Activated T-cell treated with anti-CD3 and anti-CD28 coated beads, Interleukin-2, amount 50 U/mL, for 1 hour (primary cell): ENCODE data around the gene EMD.
A peak's percentile ranks its signal among the peaks of the same experiment; 100 is the strongest.
"Not testable (repeated sequence)": the region's sequence is repeated elsewhere in the genome, so short reads cannot be mapped to it uniquely, and the experiment has no call there.

ENCODE experiments used
- DNase-seq: peaks from one replicate; pipeline ENCODE4 v3.0.0-alpha.2; 2020

The EMD gene

DNA sequence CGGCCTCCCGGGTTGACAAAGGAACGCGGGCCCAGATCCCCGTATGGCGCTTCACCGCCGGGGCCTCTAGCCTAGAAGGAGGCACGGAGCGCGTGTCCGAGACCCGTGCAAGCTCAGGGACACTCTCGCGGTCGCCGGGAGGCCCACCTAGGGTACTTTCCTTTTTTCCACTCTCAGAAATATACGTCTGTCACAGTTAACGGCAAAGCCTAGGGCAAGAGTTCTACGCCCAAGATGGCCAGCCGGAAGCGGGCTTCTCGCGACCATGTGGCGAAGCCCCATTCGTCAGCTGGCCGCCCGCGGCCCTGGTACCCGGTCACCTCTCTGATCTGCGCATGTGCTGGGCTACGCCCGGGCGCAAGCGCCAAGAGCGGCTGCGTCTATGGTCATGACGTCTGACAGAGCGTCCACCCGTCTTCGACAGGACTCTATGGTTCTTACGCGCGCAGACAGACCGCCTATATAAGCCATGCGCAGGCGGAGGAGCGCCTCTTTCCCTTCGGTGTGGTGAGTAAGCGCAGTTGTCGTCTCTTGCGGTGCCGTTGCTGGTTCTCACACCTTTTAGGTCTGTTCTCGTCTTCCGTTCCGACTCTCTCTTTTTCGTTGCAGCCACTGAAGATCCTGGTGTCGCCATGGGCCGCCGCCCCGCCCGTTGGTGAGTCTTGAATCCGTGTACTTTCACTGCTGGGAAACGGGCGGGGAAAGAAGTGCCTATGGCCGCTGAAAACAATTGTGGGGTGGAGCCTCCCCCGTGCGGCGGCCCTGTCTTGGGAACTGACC, 19.0 kb downstream of the EMD start, which contains the start of gene RPL10:
RPL10 (plus strand) TSS at position 490 of the 780 bp plus-strand sequence; CDS start at position 633, 143 bp downstream.
- peak; percentile 85 for DNase-seq

DNA sequence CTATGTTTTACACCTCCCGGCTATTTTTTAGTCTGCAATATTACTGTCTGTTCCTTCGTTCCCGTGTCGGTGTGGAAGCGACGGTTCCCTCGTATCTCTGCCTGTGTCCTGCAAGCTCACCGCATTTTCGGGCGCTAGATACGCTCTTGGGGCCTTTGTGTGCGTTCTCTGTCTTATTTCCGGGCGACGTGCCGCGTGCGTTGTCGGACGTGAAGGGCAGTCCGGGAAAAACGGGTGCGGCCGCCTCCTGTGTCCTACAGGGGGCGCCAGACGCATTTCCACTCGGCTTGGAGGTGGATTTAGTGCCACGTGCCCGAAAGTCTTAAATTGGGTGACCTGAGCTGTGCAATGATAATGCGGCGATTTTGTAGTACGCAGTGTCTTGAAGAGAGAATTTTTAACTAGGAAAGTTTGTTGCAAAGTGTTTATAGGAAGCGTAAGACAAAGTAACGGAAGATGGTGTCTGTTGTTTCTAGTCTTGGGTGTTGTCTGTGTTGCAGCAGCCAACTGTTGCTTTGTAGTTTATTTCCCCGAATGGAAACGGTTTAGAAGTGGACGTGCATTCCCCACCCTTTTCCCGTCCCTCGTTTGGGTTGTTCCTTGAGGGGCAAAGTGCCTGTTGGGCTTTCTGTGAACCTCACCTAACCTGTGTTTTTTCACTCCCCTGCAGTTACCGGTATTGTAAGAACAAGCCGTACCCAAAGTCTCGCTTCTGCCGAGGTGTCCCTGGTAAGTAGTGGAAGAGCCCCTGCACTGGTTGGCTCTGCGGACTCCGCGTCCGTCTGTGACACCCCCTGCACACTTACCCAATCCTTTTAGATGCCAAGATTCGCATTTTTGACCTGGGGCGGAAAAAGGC, 19.8 kb downstream of the EMD start:
- peak; percentile 80 for DNase-seq

DNA sequence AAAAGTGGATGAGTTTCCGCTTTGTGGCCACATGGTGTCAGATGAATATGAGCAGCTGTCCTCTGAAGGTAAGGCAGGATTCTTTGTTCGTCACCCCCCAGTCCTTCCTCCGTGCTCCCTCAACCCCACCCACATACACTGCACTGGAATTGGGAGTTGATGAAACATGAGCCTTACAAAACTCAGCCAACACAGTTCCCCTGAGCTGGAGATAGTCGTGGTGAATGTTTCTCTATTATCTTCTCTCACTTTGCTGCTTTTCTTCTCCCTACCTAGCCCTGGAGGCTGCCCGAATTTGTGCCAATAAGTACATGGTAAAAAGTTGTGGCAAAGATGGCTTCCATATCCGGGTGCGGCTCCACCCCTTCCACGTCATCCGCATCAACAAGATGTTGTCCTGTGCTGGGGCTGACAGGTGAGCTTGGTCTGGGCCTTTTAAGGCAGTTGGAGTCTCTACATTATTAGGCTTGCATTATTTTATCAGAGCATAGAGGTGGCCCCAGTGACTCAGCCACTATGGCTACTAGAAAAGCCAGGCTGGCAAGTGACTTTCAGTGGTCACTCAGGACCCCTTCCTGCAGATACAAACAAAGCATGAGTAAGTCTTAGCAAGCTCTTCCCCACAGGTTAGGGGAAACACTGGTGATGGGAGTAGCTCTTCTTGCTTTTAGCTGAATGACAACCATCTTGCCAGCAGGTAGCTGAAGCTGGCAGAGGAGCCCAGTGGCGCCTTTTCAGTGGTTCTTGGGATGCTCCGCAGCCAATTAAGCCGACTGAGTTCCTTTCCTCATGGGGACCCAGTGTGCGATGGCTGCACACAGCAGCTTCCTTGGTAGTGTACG, 20.7 kb downstream of the EMD start:
- DNase-seq = no peak

DNA sequence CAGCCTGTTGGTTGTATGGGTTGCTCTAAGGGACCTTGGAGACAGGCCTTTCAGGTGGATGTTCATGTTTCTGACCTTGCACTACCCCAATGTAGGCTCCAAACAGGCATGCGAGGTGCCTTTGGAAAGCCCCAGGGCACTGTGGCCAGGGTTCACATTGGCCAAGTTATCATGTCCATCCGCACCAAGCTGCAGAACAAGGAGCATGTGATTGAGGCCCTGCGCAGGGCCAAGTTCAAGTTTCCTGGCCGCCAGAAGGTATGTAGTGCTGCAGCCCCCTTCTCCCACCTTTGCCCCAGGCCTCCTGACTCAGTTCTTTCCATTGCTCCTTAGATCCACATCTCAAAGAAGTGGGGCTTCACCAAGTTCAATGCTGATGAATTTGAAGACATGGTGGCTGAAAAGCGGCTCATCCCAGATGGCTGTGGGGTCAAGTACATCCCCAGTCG, 21.3 kb downstream of the EMD start:
- DNase-seq = not testable (repeated sequence)

DNA sequence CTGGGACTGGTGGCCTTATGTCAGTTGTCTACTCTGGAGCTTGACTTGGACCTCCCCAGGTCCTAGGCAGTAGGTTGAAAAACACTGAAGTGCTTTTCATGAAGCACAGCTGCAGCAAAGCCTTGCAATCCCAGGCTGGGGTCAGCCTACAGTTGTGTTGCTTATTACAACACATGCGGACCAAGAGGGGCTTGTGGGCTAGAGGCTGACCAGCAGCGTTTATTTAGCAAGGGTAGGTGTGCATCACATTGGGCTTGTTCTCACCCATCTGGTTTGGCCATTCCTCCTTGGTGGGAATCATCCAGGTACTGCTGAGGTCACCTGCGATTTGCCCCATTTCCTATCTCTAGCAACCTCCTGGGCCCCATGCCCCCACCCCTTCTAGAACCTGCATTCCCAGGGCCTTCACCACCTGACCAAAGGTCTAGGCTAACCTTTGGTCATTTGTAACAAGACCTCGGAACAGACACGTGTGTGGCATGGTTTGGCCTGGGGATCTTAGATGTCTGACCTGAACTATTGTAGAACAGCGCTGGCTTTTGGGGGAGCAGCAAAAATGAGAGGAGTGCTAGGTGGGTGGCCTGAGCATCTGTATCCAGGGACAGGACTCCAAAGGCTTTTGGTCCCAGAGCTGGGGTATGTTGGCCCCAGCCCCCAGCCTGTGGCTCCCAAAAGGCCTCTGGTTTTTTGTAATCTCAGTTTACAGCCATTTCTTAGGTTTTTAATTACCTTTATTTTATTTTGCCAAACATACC, 22.1 kb downstream of the EMD start:
- no peak for DNase-seq

DNA sequence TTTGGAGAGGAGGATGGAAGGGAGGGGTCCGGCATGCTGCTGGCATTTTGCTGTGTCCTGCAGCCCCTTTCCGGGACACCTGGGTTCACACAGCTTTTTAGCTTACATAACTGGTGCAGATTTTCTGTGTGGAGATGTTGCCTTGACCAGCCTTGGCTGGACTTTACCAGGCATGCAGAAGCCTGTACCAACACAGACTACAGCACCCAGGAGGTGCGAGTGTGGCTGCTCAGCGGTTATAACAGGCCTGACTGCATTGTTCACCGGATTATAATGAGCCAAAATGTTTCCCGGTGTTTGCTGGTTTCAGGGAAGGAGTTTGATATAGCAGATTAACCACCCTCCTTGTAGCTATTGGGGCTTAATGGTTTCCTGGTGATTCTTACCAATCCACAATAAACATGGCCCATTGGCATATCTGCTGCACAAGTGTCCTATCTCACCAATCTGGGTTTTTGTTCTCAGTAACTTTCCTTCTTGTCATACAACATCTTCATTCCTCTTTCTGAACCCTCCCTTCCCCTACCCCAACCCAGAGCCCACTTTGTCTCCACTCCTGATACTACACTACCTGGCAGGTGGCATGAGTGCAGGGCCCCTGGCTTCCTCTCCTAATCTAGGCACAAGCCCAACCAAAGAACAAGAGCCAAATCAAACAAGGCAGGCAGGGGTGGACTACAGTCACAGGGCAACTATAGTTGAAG, 23.0 kb downstream of the EMD start:
- DNase-seq = no peak

DNA sequence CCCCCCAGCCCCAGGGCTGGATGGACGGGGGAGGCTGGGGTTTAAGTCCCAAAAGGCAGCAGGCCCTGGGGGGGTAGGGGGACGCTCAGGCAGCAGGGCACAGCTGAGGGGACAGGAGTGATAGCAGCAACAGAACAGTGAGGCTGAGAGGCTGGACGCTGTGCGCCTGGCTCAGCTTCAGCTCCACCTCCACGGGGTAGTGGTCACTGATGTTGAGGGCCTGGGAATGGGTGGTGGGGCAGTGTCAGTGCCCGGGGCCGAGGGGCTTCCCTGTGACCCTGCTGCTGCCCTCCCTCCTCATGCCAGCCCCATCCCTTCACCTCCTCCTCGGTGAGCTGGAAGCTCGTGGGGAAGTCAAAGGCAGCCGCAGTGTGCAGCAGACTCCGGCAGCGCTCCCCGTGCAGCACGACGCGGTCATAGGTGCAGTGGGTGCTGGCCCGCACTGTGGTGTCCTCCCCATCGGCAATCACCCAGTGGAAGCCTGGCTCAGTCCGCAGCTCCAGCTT, 23.6 kb downstream of the EMD start:
- DNase-seq = no peak

DNA sequence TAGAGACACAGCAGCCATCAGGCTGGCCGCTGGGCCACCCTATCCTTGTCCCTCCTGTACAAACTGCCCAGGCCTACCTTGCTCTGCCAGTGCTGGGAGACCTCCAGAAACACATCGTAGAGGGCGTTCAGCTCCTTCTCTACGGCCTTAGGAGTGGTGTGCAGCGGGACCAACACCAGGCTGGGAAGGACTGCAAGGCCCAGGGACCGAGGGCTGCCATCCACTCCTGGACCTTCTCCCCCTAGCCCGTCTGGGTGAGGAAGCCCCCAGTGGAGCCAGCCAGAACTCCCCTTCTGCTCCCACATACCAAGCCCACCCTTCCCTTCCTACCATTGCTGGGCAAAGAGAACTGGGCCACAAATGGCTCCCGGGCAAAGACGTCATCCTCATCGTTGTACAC, 24.1 kb downstream of the EMD start:
- DNase-seq = no peak

DNA sequence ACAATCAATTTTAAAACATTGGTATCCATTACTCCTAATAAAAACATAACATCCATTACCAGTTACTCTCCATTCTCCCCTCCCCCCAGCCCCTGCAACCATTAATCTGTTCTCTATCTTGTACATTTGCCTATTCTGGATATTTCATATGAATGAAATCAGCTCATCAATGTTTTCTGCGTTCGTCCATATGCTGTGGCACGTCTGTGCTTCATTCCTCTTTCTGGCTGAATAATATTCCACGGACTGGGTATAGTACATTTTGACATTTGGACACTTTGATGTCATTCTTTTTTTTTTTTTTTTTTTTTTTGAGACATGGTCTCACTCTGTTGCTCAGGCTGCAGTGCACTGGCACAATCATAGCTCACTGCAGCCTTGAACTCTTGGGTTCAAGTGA, 24.8 kb downstream of the EMD start:
- DNase-seq = no peak

DNA sequence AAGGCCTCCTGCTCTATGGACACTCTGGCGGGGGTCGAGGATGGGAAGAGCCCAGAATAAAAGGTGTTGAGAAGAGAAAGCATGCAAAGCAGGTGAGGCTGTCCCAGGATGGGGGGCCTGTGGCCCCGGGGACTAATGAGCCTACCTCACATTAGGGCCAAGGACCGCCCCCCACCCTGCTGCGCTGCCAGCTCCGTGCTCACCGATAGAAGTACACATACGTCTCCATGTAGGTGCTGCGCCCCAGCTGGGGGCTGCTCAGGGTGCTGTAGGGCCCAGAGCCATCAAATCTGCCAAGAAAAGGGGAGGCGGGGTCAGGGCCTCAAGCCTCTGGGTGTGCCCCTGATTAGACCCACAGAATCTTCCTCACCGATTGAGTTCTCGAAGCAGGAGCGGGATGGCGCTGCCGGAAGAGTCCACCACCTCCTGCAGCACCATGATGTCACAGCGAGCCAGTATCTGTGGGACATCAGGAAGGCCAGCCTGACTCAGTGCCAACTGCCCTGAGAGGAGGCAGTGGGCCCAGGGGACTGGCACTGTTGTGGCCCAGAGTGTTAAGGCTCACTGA, 25.6 kb downstream of the EMD start:
- DNase-seq = no peak

DNA sequence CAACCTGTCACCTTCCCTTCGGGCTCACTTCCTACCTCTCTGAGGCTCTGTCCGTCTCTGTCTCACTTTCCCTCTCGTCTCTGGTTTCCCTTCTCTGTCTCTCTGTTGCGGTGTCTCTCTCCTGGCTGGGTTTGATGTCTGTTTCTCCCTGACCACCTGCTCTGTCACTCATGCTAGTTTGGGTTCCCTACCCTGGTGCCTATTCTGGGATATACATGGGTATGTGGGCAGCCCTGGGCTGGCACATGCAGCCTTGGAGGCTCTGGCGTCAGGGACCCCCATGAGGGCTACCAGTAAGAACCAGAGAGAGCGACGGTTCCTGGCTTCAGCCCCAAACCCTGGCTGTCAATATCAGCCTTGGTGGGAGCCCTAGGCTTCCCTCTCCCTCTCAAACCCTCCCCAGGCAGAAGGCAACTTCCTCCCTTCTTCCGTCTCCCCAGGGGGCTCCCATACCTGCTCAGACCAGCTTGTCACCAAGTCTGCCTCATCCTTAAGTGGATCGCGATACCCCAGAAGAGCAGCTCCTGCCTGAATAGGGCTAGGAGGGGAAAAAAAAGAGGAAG, 29.6 kb downstream of the EMD start:
- no peak for DNase-seq

DNA sequence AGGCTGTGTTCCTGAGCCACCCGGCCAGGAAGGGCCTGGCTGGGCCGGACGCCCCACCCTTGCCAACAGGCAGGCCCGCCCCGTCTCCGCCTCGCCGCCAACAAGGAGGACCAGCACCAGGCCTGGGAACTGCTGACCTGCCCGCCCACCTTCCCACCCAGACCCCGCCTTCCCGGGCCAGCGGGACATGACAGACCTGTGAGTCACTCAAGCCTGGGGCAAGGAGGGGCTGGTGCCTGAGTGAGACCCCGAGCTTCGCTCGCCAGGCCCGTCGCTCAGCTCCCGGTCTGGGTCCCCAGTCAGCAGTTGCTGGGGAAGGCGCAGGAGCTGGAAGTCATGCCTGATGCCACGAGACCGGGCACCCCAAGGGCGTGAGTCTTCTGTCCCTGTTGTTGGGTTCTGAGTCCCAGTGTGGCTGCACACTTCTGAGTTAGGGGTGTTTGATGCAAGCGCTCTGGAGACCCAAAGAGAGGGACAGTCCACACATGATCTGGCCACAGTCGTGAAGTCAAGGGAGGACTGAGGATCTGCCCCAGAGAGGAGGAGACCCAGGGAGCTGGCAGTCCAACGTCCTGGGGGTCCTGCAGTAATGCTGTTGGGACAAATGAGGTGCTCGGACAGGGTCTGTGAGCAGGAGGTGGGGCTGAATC, 30.3 kb downstream of the EMD start, which contains the start of gene DNASE1L1:
DNASE1L1 (minus strand) TSS at position 33 of the 650 bp plus-strand sequence. CDS start 3,686 bp downstream, outside the sequence.
- DNase-seq = peak; percentile 27

DNA sequence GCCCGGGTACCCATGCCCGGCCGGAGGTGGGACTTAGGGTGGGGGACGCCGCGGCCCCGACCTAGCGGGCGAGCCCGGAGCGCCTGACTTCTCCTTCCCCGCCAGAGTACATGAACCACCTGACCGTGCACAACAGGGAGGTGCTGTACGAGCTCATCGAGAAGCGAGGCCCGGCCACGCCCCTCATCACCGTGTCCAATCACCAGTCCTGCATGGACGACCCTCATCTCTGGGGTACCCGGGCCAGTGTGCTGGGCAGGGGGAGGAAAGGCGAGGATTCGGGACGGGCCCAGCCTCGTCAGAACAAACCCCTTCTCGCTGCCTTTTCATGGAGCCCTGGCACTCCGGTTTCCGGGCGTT, 32.9 kb downstream of the EMD start:
- DNase-seq = peak; percentile 52

DNA sequence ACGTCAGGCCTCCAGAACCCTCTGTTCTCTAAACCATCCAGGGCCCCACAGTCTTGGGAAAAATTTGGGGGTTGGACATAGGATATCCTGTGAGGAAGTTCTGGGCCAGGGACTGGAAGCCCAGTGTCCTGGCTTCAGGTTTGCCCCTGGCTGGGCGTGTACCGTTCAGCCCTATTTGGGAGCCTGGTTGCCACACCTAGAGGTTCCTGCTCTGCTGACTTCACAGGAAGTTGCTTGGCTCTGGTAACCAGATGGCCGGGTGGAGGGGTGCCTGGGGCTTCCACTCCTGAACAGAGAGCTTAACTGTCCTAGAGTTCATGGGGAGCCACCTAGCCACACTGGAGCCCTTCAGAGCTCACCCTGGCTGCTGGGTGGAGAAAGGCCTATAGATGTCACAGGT, 33.4 kb downstream of the EMD start:
- DNase-seq = no peak

DNA sequence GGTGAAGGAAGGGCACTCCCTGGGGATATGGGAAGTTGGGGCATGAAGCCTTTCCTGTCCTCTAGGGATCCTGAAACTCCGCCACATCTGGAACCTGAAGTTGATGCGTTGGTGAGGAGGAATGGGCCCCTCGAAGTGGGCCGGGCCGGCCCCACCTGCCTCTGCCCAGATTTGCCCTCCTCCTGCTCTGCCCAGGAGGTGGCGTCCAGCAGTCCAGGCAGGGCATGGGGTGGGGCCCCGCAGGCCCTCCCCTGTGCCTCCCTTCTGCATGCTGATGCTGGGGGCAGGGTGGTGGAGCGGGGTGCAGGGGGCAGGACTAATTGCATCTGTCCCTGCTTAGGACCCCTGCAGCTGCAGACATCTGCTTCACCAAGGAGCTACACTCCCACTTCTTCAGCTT, 34.0 kb downstream of the EMD start:
- no peak for DNase-seq

DNA sequence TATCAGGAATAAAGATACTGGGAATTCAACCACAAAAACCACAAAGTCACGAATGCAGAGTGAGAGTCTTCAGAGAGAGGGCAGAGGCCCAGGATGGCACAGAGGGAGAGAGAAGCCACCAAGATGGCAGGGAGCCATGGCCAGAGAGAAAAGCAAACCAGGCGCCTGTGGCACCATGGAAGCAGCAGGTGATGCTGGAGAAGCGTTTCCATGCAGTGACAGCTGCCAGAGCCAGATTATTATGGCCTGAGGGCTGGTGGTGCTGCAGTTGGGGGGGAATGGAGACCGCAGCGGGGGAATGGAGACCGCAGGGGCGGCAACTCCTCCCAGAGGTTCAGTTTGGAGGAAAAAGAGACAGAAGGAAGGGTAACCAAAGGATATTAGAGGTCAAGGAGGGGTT, 38.1 kb downstream of the EMD start:
- no peak for DNase-seq

DNA sequence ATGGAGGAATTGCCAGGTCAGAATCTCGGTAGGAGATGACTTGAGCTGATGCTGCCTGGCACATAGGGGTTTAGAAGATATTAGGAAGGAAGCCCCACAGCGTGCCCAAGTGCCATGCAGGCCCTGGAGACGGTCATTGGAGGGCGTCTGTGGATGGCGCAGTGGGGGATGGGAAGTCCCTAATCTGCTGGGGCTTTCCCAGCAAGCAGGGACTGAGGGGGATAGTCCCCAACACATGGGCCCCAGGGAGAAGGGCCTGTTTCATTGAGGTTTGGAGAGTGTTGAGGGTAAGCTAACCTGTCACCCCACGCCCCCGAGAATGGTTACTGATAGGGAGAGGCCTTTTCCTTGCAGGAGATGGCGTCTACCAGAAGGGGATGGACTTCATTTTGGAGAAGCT, 40.1 kb downstream of the EMD start:
- no peak for DNase-seq

DNA sequence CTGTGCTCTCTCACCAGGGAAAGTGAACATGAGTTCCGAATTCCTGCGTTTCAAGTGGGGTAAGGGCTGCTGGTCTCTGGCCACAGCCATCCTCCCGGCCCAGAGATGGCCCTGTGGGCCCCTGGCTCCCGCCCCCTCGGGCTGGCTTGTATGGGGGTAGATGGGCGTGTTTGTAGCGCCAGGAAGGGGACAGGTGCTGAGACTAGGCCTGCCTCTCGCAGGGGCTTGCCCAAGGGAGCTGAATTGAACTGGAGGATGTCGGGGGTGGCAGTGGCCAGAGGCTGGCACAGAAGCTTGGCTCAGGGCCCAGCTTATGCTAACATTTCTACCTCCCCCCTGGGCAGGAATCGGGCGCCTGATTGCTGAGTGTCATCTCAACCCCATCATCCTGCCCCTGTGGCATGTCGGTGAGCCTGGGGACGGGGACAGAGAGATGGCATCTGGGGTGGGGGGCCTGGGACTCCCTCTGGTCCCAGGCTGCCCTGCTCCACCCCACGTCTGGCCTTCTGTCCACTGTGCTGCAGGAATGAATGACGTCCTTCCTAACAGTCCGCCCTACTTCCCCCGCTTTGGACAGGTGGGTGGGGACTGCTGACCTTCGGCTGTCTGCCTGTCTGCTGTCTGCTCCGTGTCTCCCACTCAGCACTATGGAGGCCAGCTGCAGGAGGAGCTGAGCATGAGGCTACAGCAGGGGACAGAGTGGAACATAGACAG, 40.8 kb downstream of the EMD start:
- DNase-seq = no peak

DNA sequence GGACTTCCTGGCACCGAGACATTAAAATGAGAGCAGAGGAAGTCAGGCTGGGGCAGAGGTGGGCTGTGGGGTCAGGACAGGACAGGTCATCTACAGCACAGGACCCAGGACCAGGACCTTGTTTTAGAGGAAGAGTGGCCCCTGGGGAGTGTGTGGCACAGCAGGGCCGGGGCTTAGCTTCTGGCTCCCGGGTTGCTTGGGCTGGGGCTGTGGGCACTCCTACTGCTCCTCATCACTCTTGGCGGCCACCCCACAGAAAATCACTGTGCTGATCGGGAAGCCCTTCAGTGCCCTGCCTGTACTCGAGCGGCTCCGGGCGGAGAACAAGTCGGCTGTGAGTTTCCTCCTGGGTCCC, 41.3 kb downstream of the EMD start:
- DNase-seq = no peak
